Activated T-cell treated with anti-CD3 and anti-CD28 coated beads, Interleukin-2, amount 50 U/mL, for 4 hours (primary cell): ENCODE measurements around the gene ZNF217. TPM values are rescaled to one million over a fixed set of nuclear protein-coding genes. Genes with fewer than 3 reads are reported as not detected.
"Not testable (repeated sequence)": the region's sequence is repeated elsewhere in the genome, so short reads cannot be mapped to it uniquely, and the experiment has no call there.

ENCODE experiments used
- ATAC-seq, 2 donors: fragments of 200-7000 bp; cut with Tn5 transposase; one replicate each; pipeline ENCODE4 v1.10.0; 2021
- DNase-seq: peaks from one replicate; pipeline ENCODE4 v3.0.0-alpha.2; 2020
- H3K27me3 Mint-ChIP-seq: one replicate; pipeline ENCODE4 v1.8.0; 2021; ENCODE audit warnings: low read depth, mixed read lengths
- H3K36me3 Mint-ChIP-seq: one replicate; pipeline ENCODE4 v1.8.0; 2022; ENCODE audit warnings: mixed read lengths; ENCODE audit not compliant: insufficient read depth
- H3K4me1 Mint-ChIP-seq: one replicate; pipeline ENCODE4 v1.8.0; 2021; ENCODE audit warnings: low read depth, mixed read lengths
- H3K4me3 Mint-ChIP-seq: one replicate; pipeline ENCODE4 v1.8.0; 2021; ENCODE audit warnings: mild to moderate bottlenecking, moderate library complexity, mixed read lengths
- H3K9me3 Mint-ChIP-seq: one replicate; pipeline ENCODE4 v1.8.0; 2021; ENCODE audit warnings: mixed read lengths
- total RNA-seq, 3 donors: library from RNA; stranded (reverse); gene quantifications; one replicate each; pipeline ENCODE4 v1.2.1, GENCODE V29; 2021

The ZNF217 gene
- total RNA-seq, 3 donors from 2014 or later = 25.9 to 27.8 (median 26.4) TPM

GRCh38 chr20:53626584-53626983 lies 32.9 kb upstream of the ZNF217 start:
- no peak for DNase-seq
- ATAC-seq = no peak
- Mint-ChIP-seq H3K4me3 (no peak overlapping the region), H3K27me3 (no peaks in the 10 kb centered on the region), H3K36me3 (no peaks in the 10 kb centered on the region), H3K4me1 (peaks cover 27% of the 10 kb centered on the region), H3K9me3 (no peaks in the 10 kb centered on the region)

GRCh38 chr20:53625311-53626129 lies 31.9 kb upstream of the ZNF217 start:
- Mint-ChIP-seq H3K4me1 (peaks cover 34% of the 10 kb centered on the region), H3K9me3 (no peaks in the 10 kb centered on the region), H3K27me3 (no peaks in the 10 kb centered on the region), H3K36me3 (no peaks in the 10 kb centered on the region), H3K4me3 (no peak overlapping the region)
- DNase-seq = no peak
- no peak for ATAC-seq

- H3K4me3 Mint-ChIP-seq, DNase-seq, H3K36me3 Mint-ChIP-seq, ATAC-seq, H3K9me3 Mint-ChIP-seq, H3K27me3 Mint-ChIP-seq: not testable (repeated sequence)
- peaks cover 34% of the 10 kb centered on the region for H3K4me1 Mint-ChIP-seq
Measured at GRCh38 chr20:53624927-53625250, 31.2 kb upstream of the ZNF217 start.

- H3K9me3 Mint-ChIP-seq = no peaks in the 10 kb centered on the region
- no peaks in the 10 kb centered on the region for H3K27me3 Mint-ChIP-seq
- H3K36me3 Mint-ChIP-seq = no peaks in the 10 kb centered on the region
- peak; percentile 89 to 93 for ATAC-seq
- peaks cover 36% of the 10 kb centered on the region for H3K4me1 Mint-ChIP-seq
- peak; percentile 30 for DNase-seq
- peak overlapping the region; percentile 82 for H3K4me3 Mint-ChIP-seq
Measured at GRCh38 chr20:53623454-53624211, 30.0 kb upstream of the ZNF217 start.

GRCh38 chr20:53623134-53623453 lies 29.5 kb upstream of the ZNF217 start:
- DNase-seq (no peak), ATAC-seq (peak in 1 of 2 donors; percentile 58)
- Mint-ChIP-seq H3K36me3 (no peaks in the 10 kb centered on the region), H3K4me3 (peak overlapping the region; percentile 82), H3K9me3 (no peaks in the 10 kb centered on the region), H3K4me1 (peaks cover 36% of the 10 kb centered on the region), H3K27me3 (no peaks in the 10 kb centered on the region)

- ATAC-seq = no peak
- peaks cover 36% of the 10 kb centered on the region for H3K4me1 Mint-ChIP-seq
- no peaks in the 10 kb centered on the region for H3K36me3 Mint-ChIP-seq
- no peaks in the 10 kb centered on the region for H3K27me3 Mint-ChIP-seq
- peak overlapping the region; percentile 82 for H3K4me3 Mint-ChIP-seq
- DNase-seq = no peak
- H3K9me3 Mint-ChIP-seq = no peaks in the 10 kb centered on the region
Measured at GRCh38 chr20:53622247-53623133, 28.9 kb upstream of the ZNF217 start.

- Mint-ChIP-seq H3K4me1 (peaks cover 36% of the 10 kb centered on the region), H3K4me3 (no peak overlapping the region), H3K36me3 (no peaks in the 10 kb centered on the region), H3K27me3 (no peaks in the 10 kb centered on the region), H3K9me3 (no peaks in the 10 kb centered on the region)
- no peak for DNase-seq
- ATAC-seq = peak in 1 of 2 donors; percentile 29
Measured at GRCh38 chr20:53621482-53622246, 28.0 kb upstream of the ZNF217 start.

- H3K27me3 Mint-ChIP-seq, DNase-seq, H3K36me3 Mint-ChIP-seq, H3K9me3 Mint-ChIP-seq, H3K4me3 Mint-ChIP-seq, ATAC-seq: not testable (repeated sequence)
- H3K4me1 Mint-ChIP-seq = peaks cover 32% of the 10 kb centered on the region
Measured at GRCh38 chr20:53618490-53619000, 24.9 kb upstream of the ZNF217 start.

GRCh38 chr20:53617791-53618489 lies 24.3 kb upstream of the ZNF217 start:
- ATAC-seq (no peak), DNase-seq (no peak)
- Mint-ChIP-seq H3K4me1 (peaks cover 26% of the 10 kb centered on the region), H3K9me3 (no peaks in the 10 kb centered on the region), H3K4me3 (no peak overlapping the region), H3K36me3 (no peaks in the 10 kb centered on the region), H3K27me3 (no peaks in the 10 kb centered on the region)

- ATAC-seq, H3K36me3 Mint-ChIP-seq, H3K9me3 Mint-ChIP-seq: not testable (repeated sequence)
Measured at GRCh38 chr20:53616489-53616888, 22.9 kb upstream of the ZNF217 start.

GRCh38 chr20:53613748-53614147 lies 20.1 kb upstream of the ZNF217 start:
- no peaks in the 10 kb centered on the region for H3K9me3 Mint-ChIP-seq
- DNase-seq = no peak
- H3K4me1 Mint-ChIP-seq = peaks cover 21% of the 10 kb centered on the region
- no peaks in the 10 kb centered on the region for H3K36me3 Mint-ChIP-seq
- H3K4me3 Mint-ChIP-seq = no peak overlapping the region
- no peak for ATAC-seq
- no peaks in the 10 kb centered on the region for H3K27me3 Mint-ChIP-seq

More at GRCh38 chr20:53616489-53616888, 22.9 kb upstream of the ZNF217 start:
- DNase-seq, H3K4me3 Mint-ChIP-seq, H3K27me3 Mint-ChIP-seq: not testable (repeated sequence)
- H3K4me1 Mint-ChIP-seq = peaks cover 14% of the 10 kb centered on the region

GRCh38 chr20:53612289-53612688 lies 18.6 kb upstream of the ZNF217 start:
- ATAC-seq = not testable (repeated sequence)

GRCh38 chr20:53611449-53611894 lies 17.8 kb upstream of the ZNF217 start:
- Mint-ChIP-seq H3K9me3 (no peaks in the 10 kb centered on the region), H3K4me3 (no peak overlapping the region), H3K27me3 (no peaks in the 10 kb centered on the region), H3K4me1 (peaks cover 28% of the 10 kb centered on the region), H3K36me3 (no peaks in the 10 kb centered on the region)
- ATAC-seq (no peak), DNase-seq (no peak)

More at GRCh38 chr20:53612289-53612688, 18.6 kb upstream of the ZNF217 start:
- H3K36me3 Mint-ChIP-seq, DNase-seq, H3K27me3 Mint-ChIP-seq, H3K4me3 Mint-ChIP-seq, H3K9me3 Mint-ChIP-seq: not testable (repeated sequence)
- H3K4me1 Mint-ChIP-seq = peaks cover 28% of the 10 kb centered on the region
